GM18861 (cell line): Measurements from ENCODE around the gene PDP2.
"Not testable (repeated sequence)": the region's sequence is repeated elsewhere in the genome, so short reads cannot be mapped to it uniquely, and the experiment has no call there.

Experiments
- ATAC-seq: cut with Tn5 transposase; IDR thresholded peaks from one replicate; pipeline ENCODE4 v1.9.1; 2021; ENCODE audit not compliant: unreplicated experiment

Gene PDP2

GRCh38 chr16:66885491-66885890, 5.2 kb downstream of the PDP2 start:
- no peak for ATAC-seq

- no peak for ATAC-seq
Observed at GRCh38 chr16:66886321-66886720, 6.0 kb downstream of the PDP2 start.

- no peak for ATAC-seq
Observed at GRCh38 chr16:66886914-66887313, 6.6 kb downstream of the PDP2 start.

GRCh38 chr16:66888647-66889615, 8.6 kb downstream of the PDP2 start:
- ATAC-seq, result no peak

- no peak for ATAC-seq
Observed at GRCh38 chr16:66889622-66890021, 9.3 kb downstream of the PDP2 start.

- no peak for ATAC-seq
Observed at GRCh38 chr16:66890799-66891198, 10.5 kb downstream of the PDP2 start.

- no peak for ATAC-seq
Observed at GRCh38 chr16:66891360-66891759, 11.0 kb downstream of the PDP2 start.

- ATAC-seq, result no peak
Observed at GRCh38 chr16:66891797-66892196, 11.5 kb downstream of the PDP2 start.

- ATAC-seq, result no peak
Observed at GRCh38 chr16:66894055-66894454, 13.7 kb downstream of the PDP2 start.

GRCh38 chr16:66894948-66895688, 14.8 kb downstream of the PDP2 start:
- ATAC-seq, result no peak

GRCh38 chr16:66895689-66895979, 15.3 kb downstream of the PDP2 start:
- ATAC-seq, result no peak

- ATAC-seq, result no peak
Observed at GRCh38 chr16:66895999-66896398, 15.7 kb downstream of the PDP2 start.

- ATAC-seq, result not testable (repeated sequence)
Observed at GRCh38 chr16:66896682-66897081, 16.4 kb downstream of the PDP2 start.

GRCh38 chr16:66898207-66898606, 17.9 kb downstream of the PDP2 start:
- no peak for ATAC-seq

GRCh38 chr16:66898933-66899309, 18.6 kb downstream of the PDP2 start:
- no peak for ATAC-seq

- ATAC-seq, result no peak
Observed at GRCh38 chr16:66899310-66899944, 19.1 kb downstream of the PDP2 start.

- no peak for ATAC-seq
Observed at GRCh38 chr16:66899945-66900710, 19.8 kb downstream of the PDP2 start.

- no peak for ATAC-seq
Observed at GRCh38 chr16:66900721-66901441, 20.6 kb downstream of the PDP2 start.

- no peak for ATAC-seq
Observed at GRCh38 chr16:66901626-66902025, 21.3 kb downstream of the PDP2 start.
